NOMO-1 treated with dmso at 0.1 percent for 144 hours (cell line): Measurements from ENCODE around the gene LILRB1.
"Not testable (repeated sequence)": the region's sequence is repeated elsewhere in the genome, so short reads cannot be mapped to it uniquely, and the experiment has no call there.

Experiments used
- DNase-seq: peaks from one replicate; lab custom pipeline; 2025; ENCODE audit not compliant: unreplicated experiment; lab: John Stamatoyannopoulos, UW

LILRB1 gene

DNA sequence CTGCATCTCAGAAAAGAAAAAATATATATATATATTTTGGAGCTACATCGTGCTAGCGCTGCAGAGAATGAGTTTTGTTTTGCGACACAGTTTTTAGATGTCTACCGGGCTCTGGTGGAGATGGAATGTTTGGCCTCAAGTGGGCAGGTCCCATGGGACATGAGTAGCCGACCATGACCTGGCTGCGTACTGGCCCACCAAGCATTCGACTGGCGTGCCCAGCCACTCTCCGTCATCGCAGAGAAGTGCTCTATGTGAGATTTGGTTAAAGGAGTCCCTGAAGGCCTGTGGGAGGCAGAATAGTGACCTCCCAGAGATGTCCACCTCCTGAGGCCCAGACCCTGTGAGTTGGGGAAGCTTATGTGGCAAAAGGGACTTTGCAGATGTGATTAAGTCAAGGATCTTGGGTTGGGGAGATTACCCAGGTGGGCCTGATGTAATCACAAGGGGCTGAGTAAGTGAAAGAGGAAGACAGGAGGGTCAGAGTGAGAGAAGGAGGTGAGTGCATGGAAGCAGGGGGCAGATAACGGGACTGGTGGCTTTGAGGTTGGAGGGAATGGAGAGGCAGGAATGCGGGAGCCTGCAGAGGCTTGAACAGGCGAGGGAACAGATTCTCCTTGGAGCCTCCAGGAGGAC, 31.7 kb downstream of the LILRB1 start:
- no peak for DNase-seq

DNA sequence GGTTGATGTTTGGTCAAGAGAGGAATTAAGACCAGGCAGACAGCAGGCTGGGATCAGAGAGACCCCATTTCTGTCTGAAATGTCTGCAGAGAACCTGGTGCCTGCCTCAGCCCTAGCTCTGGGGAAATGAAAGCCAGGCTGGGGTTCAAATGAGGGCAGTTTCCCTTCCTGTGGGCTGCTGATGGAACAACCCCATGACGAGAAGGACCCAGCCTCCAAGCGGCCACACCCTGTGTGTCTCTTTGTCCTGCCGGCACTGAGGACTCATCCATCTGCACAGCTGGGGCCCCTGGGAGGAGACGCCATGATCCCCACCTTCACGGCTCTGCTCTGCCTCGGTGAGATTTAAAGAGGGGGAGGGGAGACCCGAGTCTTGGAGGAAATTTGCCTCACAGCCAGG, 32.4 kb downstream of the LILRB1 start, which contains the start of gene LILRB4:
Gene LILRB4, plus strand, starts transcription at position 256 of the 400 bp plus-strand sequence. Its CDS starts 49 bp downstream, at position 305.
- DNase-seq: peak; percentile 48

DNA sequence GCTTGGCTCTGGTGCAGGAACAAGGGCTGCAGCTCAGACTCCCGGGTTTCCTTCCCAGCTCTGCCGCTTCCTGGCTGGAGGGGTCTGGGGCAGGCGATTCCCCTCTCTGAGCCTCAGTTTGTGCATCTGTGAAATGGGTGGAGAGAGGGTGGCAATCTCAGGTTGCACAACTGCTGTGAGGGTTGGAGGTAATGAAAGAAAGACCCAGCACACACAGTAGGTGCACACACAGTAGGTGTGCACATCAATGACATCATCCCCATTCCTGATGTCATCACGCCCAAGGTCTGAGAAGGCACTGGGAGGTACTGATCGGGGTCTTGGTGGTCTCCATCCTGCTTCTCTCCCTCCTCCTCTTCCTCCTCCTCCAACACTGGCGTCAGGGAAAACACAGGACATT, 35.2 kb downstream of the LILRB1 start:
- DNase-seq: no peak

DNA sequence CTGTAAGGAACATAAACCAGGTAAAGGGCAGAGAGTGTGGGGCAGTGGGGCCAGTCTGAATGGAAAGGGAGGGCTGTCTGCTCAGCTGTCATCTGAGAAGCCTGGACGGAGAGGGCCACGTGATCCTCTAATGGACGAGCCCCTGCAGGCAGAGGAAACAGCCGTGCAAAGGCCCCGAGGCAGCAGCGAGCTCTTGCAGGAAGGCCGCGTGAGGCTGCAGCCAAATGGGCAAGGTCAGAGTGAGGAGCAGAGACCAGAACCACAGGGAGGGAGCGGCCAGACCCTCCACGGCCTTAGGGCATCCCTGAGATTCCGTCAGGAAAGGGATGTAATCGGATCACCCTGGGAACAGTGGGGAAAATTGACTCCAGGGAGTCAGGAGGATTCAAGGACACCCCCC, 36.9 kb downstream of the LILRB1 start:
- DNase-seq: no peak

DNA sequence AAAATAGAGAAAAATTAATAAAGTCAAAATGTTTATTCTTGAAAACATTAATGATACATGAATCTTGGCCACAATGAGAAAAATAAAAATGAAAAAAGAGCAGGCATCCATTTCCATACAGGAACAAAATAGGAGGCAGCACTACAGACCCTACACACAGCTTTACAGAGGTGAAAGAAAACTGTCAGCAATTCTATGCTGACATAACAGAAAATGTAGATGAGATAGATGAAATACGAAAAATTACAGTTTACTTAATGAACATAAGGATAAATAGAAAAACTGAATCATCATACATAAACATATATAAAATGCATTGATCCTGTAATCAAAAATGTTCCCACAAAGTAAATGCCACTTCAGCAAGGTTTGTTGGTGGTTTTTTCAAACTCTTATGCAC, 38.1 kb downstream of the LILRB1 start:
- no peak for DNase-seq

DNA sequence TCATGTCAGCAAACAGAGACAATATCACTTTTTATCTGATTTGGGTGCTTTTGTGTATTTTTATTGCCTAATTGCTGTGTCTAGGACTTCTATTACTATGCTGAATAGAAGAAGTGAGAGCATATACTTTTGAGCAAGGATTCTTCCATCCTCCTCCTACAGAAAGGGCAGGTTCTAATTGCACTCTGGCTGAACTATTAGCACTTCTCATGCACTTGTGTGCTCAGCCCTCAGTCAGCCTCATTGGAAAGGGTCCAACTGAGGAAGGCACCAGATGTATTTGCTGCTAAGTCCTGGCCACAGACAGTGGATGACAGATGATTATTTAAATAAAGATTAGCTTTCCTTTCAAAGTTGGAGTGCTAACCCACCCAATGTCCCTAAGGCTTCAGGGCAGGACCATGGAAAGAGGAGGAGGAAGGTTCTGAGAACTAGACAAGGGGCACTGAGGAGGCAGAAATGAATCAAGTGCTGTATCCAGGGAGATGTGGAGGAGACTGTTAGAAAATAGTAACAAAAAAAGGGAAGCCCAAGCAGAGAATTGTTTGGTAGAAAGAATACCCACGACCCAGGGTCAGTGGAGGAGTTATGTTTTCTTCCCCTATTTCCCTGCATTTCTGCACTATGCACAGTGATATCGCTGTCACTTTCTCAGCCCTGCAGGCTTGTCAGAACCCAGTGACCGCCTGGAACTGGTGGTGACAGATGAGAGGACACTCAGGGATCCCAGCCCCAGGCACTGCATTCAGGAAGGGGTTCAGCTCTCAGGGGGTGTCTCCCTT, 40.5 kb downstream of the LILRB1 start:
- no peak for DNase-seq

DNA sequence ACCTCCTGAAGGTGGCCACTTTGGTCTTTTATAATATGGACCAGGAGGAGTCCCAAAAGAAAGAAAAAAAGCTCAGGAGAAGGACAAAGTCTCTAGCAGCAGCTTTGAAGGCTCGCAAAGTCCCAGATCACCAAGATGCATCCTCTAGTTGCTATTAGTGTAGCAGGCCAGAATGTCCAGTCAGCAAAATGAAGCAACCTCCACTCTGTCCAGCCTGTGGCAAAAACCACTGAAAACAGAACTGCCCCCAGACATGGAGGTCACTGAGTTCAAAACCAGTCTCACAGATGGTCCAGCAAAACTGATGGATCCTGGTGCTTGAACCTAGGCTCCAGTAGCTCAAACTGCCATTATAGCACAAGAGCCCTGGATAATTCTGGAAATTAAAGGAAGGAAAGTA, 42.9 kb downstream of the LILRB1 start:
- no peak for DNase-seq

DNA sequence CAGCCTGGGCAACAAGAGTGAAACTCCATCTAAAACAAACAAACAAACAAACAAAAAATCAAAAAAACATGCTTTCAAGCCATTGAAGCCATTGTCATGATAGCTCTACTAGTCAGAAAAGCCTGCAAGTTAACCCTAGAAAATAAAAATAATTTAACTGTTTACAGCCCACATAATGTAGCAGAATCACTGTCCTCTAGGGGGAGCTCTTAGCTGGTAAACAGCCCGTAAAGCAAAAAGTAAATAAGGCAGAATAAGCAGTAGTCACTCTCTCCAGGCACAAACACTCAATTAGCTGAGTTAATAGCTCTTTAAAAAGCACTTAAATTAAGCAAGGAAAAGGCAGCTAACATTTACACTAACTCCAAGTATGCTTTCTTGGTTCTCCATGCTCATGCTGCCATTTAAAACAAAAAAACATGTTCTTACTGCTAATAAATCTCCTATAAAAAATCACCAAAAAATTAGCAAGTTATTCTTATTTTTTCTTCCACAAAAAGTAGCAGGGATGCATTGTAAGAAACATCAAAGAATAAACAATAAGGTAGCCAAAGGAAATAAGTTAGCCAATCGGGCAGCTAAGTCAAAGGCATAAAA, 43.8 kb downstream of the LILRB1 start:
- peak; percentile 54 for DNase-seq

DNA sequence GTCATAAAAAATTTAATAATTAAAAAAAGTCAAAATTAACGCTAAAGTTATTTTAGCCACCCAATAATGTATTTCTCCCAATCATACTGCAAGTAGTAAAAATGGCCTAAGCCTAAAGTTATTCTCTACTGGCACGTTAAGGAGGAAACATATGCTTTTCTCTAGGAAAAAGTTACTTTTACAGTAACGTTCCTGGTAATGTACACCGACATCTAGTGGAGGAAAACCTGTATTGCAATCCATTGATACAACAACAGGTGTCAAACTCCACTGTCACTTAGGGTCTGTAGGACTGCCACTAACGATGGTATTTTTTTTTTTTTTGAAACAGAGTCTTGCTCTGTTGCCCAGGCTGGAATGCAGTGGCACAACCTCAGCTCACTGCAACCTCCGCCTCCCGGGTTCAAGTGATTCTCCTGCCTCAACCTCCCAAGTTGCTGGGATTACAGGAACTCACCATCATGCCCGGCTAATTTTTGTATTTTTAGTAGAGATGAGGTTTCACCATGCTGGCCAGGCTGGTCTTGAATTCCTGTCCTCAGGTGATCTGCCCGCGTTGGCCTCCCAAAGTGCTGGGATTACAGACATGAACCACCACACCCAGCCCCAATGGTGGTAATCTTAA, 46.0 kb downstream of the LILRB1 start:
- not testable (repeated sequence) for DNase-seq

DNA sequence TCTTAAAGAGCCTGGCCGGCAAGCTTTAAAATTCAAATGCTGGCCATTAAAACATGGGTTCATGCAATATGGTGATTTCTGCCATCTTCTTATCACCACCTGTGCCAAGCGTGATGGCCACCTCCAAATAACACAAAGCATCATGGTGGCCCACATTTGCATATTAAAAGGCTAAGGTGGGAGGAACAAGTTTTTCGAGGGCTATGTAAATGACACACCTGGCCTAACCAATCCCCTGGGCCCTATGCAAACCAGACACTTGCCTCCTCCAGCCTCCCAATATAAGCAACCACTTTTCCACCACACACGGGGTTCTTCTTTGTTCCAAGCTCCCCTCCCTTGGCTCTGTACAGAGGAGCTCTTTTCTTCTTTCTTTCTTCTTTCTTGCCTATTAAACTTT, 46.9 kb downstream of the LILRB1 start:
- DNase-seq: no peak

DNA sequence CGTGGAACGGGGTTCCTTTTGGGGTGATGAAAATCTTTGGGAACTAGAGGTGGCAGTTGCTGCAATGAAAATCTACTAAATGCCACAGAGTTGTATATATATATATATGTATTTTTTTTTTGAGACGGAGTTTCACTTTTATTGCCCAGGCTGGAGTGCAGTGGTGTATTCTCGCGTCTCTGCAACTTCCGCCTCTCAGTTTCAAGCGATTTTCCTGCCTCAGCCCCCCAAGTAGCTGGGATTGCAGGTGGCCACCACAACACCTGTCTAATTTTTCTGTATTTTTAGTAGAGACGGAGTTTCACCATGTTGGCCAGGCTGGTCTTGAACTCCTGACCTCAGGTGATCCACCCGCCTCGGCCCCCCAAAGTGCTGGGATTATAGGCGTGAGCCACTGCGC, 51.3 kb downstream of the LILRB1 start:
- not testable (repeated sequence) for DNase-seq

DNA sequence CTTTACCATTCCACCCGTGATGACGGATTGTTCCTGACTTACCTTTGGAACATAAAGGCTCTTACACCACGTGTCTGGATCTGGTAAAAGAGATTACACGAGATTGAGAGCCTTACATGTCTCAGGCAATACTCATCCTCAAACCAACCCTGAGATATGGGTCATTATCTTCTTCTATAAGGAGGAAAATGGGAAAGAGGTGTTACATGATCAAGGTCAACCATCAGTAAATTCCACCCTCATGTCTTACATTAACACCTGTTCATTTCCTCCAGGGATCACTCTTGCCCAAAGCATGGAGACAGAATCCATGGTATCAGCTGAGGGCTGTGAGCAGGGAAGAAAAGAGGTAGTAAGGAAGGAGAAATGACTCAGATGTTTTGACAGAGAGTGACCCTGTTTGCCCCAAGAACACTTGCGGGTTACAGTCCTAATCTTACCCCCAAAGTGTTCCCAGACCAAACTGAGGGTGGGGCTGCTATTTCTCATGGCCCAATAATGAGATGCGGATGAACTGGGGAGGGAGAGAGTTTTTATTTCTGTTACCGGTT, 52.1 kb downstream of the LILRB1 start:
- no peak for DNase-seq

DNA sequence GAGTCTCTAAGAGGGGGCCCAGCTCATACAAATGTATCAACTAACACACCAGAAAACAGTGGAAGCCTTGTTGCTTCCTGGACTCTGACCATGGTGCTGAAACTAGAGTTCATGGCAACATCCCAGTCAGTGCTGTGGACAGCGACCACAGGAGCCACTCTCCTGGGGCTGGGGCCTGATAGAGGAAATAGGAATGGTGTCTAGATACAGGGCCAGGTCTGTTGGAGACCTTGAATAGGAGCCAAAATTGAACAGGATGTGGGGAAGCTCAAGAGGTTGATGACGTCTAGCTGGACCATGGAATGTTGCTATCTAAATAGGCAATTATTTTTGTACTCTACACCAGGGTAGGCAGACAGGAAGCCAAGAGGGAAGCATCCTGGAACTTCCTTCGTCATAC, 54.2 kb downstream of the LILRB1 start:
- DNase-seq: peak; percentile 21
